AG09309 (cell line): ENCODE results near the gene GATAD2B.
A peak's percentile ranks its signal among the peaks of the same experiment; 100 is the strongest.

Experiments used
- DNase-seq: peaks from one replicate; pipeline ENCODE4 v3.0.0-alpha.2; 2010; ENCODE audit warnings: low read depth
- H3K4me3 ChIP-seq: 2 replicates; pipeline ENCODE4 v1.5.1; 2011; ENCODE audit warnings: mild to moderate bottlenecking, low read depth, low read length, moderate library complexity; ENCODE audit not compliant: control insufficient read depth
- CTCF ChIP-seq: IDR thresholded peaks from 2 replicates; pipeline ENCODE4 v1.5.1; 2011; ENCODE audit warnings: mild to moderate bottlenecking, low read depth, low read length, inconsistent platforms; ENCODE audit not compliant: insufficient read depth, control insufficient read depth; ENCODE audit errors: missing control alignments

The GATAD2B gene

GRCh38 chr1:153778051-153778823, 144.5 kb downstream of the GATAD2B start:
- no peak for TF ChIP-seq CTCF
- H3K4me3 ChIP-seq: no peak overlapping the region
- no peak for DNase-seq

- DNase-seq: no peak
- H3K4me3 ChIP-seq: no peak overlapping the region
- TF ChIP-seq CTCF: no peak
Measured at GRCh38 chr1:153777648-153778047, 145.1 kb downstream of the GATAD2B start.

- H3K4me3 ChIP-seq: no peak overlapping the region
- no peak for DNase-seq
- TF ChIP-seq CTCF: no peak
Measured at GRCh38 chr1:153776845-153777370, 145.9 kb downstream of the GATAD2B start.

GRCh38 chr1:153776352-153776751, 146.4 kb downstream of the GATAD2B start:
- no peak for DNase-seq
- TF ChIP-seq CTCF: no peak
- peak overlapping the region; percentile 46 for H3K4me3 ChIP-seq

- DNase-seq: no peak
- H3K4me3 ChIP-seq: peak overlapping the region; percentile 46
- TF ChIP-seq CTCF: no peak
Measured at GRCh38 chr1:153775458-153776327, 147.1 kb downstream of the GATAD2B start.

GRCh38 chr1:153774780-153775457, 147.9 kb downstream of the GATAD2B start, which contains the start of gene SLC27A3:
SLC27A3 (plus strand) TSS chr1:153775407; CDS start chr1:153775498, 91 bp downstream.
- peak within 1 kb of the TSS; percentile 46 for H3K4me3 ChIP-seq
- no peak for TF ChIP-seq CTCF
- no peak for DNase-seq
